UCSD-AML1 (cell line): ENCODE data around the gene RNF7.
"Not testable (repeated sequence)": the region's sequence is repeated elsewhere in the genome, so short reads cannot be mapped to it uniquely, and the experiment has no call there.

Experiments used
- DNase-seq: peaks from one replicate; lab custom pipeline; 2025; ENCODE audit not compliant: unreplicated experiment; lab: John Stamatoyannopoulos, UW

RNF7 gene

GRCh38 chr3:141738022-141738890, at the start of gene RNF7:
Gene RNF7, plus strand, starts transcription at chr3:141738298. Its CDS starts 44 bp downstream, at chr3:141738342.
- DNase-seq, result peak; percentile 98

GRCh38 chr3:141690431-141691072, 47.5 kb upstream of the RNF7 start:
- no peak for DNase-seq

- DNase-seq, result not testable (repeated sequence)
Observed at GRCh38 chr3:141691471-141691870, 46.6 kb upstream of the RNF7 start.

GRCh38 chr3:141692973-141693372, 45.1 kb upstream of the RNF7 start:
- DNase-seq, result not testable (repeated sequence)

- DNase-seq, result no peak
Observed at GRCh38 chr3:141699324-141699723, 38.8 kb upstream of the RNF7 start.

GRCh38 chr3:141699897-141700296, 38.2 kb upstream of the RNF7 start:
- DNase-seq, result no peak

GRCh38 chr3:141703367-141703766, 34.7 kb upstream of the RNF7 start:
- not testable (repeated sequence) for DNase-seq

- DNase-seq, result no peak
Observed at GRCh38 chr3:141707741-141708203, 30.3 kb upstream of the RNF7 start.

GRCh38 chr3:141708367-141708766, 29.7 kb upstream of the RNF7 start:
- no peak for DNase-seq

- DNase-seq, result no peak
Observed at GRCh38 chr3:141709126-141709770, 28.9 kb upstream of the RNF7 start.

GRCh38 chr3:141710121-141710520, 28.0 kb upstream of the RNF7 start:
- DNase-seq, result no peak

GRCh38 chr3:141710888-141711616, 27.0 kb upstream of the RNF7 start:
- no peak for DNase-seq

GRCh38 chr3:141714671-141715070, 23.4 kb upstream of the RNF7 start:
- DNase-seq, result no peak

- DNase-seq, result no peak
Observed at GRCh38 chr3:141722081-141722480, 16.0 kb upstream of the RNF7 start.

- no peak for DNase-seq
Observed at GRCh38 chr3:141722648-141723047, 15.4 kb upstream of the RNF7 start.

GRCh38 chr3:141723255-141723654, 14.8 kb upstream of the RNF7 start:
- DNase-seq, result no peak

GRCh38 chr3:141724186-141724585, 13.9 kb upstream of the RNF7 start:
- DNase-seq, result no peak

GRCh38 chr3:141725036-141725435, 13.1 kb upstream of the RNF7 start:
- no peak for DNase-seq

GRCh38 chr3:141726483-141726882, 11.6 kb upstream of the RNF7 start:
- DNase-seq, result no peak

- no peak for DNase-seq
Observed at GRCh38 chr3:141728355-141728892, 9.7 kb upstream of the RNF7 start.

- DNase-seq, result no peak
Observed at GRCh38 chr3:141729240-141729639, 8.9 kb upstream of the RNF7 start.
